Uterus (tissue), 4 donors: Measurements from ENCODE around the gene NEDD4. TPM values are rescaled to one million over a fixed set of nuclear protein-coding genes. Genes with fewer than 3 reads are reported as not detected.
"Not testable (repeated sequence)": the region's sequence is repeated elsewhere in the genome, so short reads cannot be mapped to it uniquely, and the experiment has no call there.

Experiments used
- DNase-seq, 2 donors: peaks; one replicate each; pipeline ENCODE4 v3.0.0-alpha.2; 2019 to 2020
- H3K27ac ChIP-seq, 2 donors: fragments of 200-600 bp; sonication (generic); 1 replicate in 1 of 2; 2 replicates in 1 of 2; pipeline ENCODE4 v1.5.1; 2016 to 2018
- H3K27me3 ChIP-seq, 2 donors: fragments of 200-600 bp; sonication (generic); one replicate each; pipeline ENCODE4 v1.5.1; 2018 to 2019; ENCODE audit warnings: control low read depth in 1 of 2
- H3K36me3 ChIP-seq, 2 donors: fragments of 200-600 bp; sonication (generic); one replicate each; pipeline ENCODE4 v1.5.1; 2019; ENCODE audit warnings: control low read depth in 1 of 2
- H3K4me1 ChIP-seq, 2 donors: fragments of 200-600 bp; sonication (generic); one replicate each; pipeline ENCODE4 v1.5.1; 2018 to 2019; ENCODE audit warnings: control low read depth in 1 of 2
- H3K4me3 ChIP-seq, 2 donors: fragments of 200-600 bp; sonication (generic); 1 replicate in 1 of 2; 2 replicates in 1 of 2; pipeline ENCODE4 v1.5.1; 2018 to 2019; ENCODE audit warnings: mild to moderate bottlenecking in 1 of 2
- H3K9me3 ChIP-seq, 2 donors: fragments of 200-600 bp; sonication (generic); one replicate each; pipeline ENCODE4 v1.5.1; 2019; ENCODE audit warnings: control low read depth in 1 of 2
- POLR2A ChIP-seq, 2 donors: fragments of 450-650 bp; IDR thresholded peaks; one replicate each; pipeline ENCODE4 v1.6.1; 2016; ENCODE audit warnings: antibody characterized with exemption in 2 of 2, mild to moderate bottlenecking in 1 of 2, moderate library complexity in 1 of 2
- intact Hi-C: fragments of 100-400 bp; cut with DNase I; formaldehyde crosslinking; loops from one replicate; pipeline ENCODE4 v1.15.1; 2023; ENCODE audit warnings: low total_unique reads
- total RNA-seq, 4 donors: library from RNA; depleted of rRNA in 3 of 4; stranded (reverse); fragments of >200 nt in 3 of 4; gene quantifications; one replicate each; pipeline versions ENCODE4 v1.1.0 to v1.2.4, GENCODE V29; 2014 to 2023
- TF ChIP-seq, protein P1 (sequence below), 4 experiments: fragments of 200-600 bp in 2 of 4; fragments of 450-650 bp in 2 of 4; sonication (generic) in 2 of 4; IDR thresholded peaks; one replicate each; pipeline ENCODE4 v1.5.1; 2016 to 2019; ENCODE audit warnings: antibody characterized with exemption in 4 of 4, mild to moderate bottlenecking in 2 of 4, moderate library complexity in 1 of 4
- donor health status: DM: yes; HTN: yes; CAD: no.

The NEDD4 gene
- total RNA-seq, 4 donors from 2014 or later: 13.3 to 44.0 (median 35.6) TPM

GRCh38 chr15:56032373-56032772 lies 39.0 kb upstream of the NEDD4 start:
- no peak for TF ChIP-seq POLR2A (IDR thresholded peaks at IDR 0.05)
- TF ChIP-seq, protein P1, sequence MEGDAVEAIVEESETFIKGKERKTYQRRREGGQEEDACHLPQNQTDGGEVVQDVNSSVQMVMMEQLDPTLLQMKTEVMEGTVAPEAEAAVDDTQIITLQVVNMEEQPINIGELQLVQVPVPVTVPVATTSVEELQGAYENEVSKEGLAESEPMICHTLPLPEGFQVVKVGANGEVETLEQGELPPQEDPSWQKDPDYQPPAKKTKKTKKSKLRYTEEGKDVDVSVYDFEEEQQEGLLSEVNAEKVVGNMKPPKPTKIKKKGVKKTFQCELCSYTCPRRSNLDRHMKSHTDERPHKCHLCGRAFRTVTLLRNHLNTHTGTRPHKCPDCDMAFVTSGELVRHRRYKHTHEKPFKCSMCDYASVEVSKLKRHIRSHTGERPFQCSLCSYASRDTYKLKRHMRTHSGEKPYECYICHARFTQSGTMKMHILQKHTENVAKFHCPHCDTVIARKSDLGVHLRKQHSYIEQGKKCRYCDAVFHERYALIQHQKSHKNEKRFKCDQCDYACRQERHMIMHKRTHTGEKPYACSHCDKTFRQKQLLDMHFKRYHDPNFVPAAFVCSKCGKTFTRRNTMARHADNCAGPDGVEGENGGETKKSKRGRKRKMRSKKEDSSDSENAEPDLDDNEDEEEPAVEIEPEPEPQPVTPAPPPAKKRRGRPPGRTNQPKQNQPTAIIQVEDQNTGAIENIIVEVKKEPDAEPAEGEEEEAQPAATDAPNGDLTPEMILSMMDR (IDR thresholded peaks at IDR 0.05): no peak
- DNase-seq: no peak
- Histone ChIP-seq H3K36me3 (no peaks in the 10 kb centered on the region), H3K4me1 (no peaks in the 10 kb centered on the region), H3K9me3 (no peaks in the 10 kb centered on the region), H3K27ac (no peak overlapping the region), H3K27me3 (no peaks in the 10 kb centered on the region), H3K4me3 (no peak overlapping the region)
- intact Hi-C loops: no loop called here

GRCh38 chr15:56031836-56032235 lies 38.4 kb upstream of the NEDD4 start:
- no peak overlapping the region for H3K27ac ChIP-seq
- intact Hi-C loops: no loop called here
- H3K36me3 ChIP-seq: no peaks in the 10 kb centered on the region
- no peaks in the 10 kb centered on the region for H3K27me3 ChIP-seq
- H3K9me3 ChIP-seq: no peaks in the 10 kb centered on the region
- no peak for DNase-seq
- H3K4me1 ChIP-seq: no peaks in the 10 kb centered on the region
- H3K4me3 ChIP-seq: no peak overlapping the region
- TF ChIP-seq, protein P1 (IDR thresholded peaks at IDR 0.05): no peak
- no peak for TF ChIP-seq POLR2A (IDR thresholded peaks at IDR 0.05)

GRCh38 chr15:56031402-56031801 lies 38.0 kb upstream of the NEDD4 start:
- H3K27me3 ChIP-seq: no peaks in the 10 kb centered on the region
- TF ChIP-seq POLR2A (IDR thresholded peaks at IDR 0.05): no peak
- TF ChIP-seq, protein P1 (IDR thresholded peaks at IDR 0.05): no peak
- H3K36me3 ChIP-seq: no peaks in the 10 kb centered on the region
- DNase-seq: no peak
- no peak overlapping the region for H3K4me3 ChIP-seq
- intact Hi-C loops: no loop called here
- no peak overlapping the region for H3K27ac ChIP-seq
- no peaks in the 10 kb centered on the region for H3K4me1 ChIP-seq
- H3K9me3 ChIP-seq: no peaks in the 10 kb centered on the region

- Histone ChIP-seq H3K27me3 (no peaks in the 10 kb centered on the region), H3K4me3 (no peak overlapping the region), H3K9me3 (no peaks in the 10 kb centered on the region), H3K4me1 (no peaks in the 10 kb centered on the region), H3K36me3 (no peaks in the 10 kb centered on the region), H3K27ac (no peak overlapping the region)
- DNase-seq: no peak
- intact Hi-C loops: no loop called here
- TF ChIP-seq, protein P1 (IDR thresholded peaks at IDR 0.05): no peak
- no peak for TF ChIP-seq POLR2A (IDR thresholded peaks at IDR 0.05)
These were observed 35.0 kb upstream of the NEDD4 start for GRCh38 chr15:56028430-56028829.

DNA sequence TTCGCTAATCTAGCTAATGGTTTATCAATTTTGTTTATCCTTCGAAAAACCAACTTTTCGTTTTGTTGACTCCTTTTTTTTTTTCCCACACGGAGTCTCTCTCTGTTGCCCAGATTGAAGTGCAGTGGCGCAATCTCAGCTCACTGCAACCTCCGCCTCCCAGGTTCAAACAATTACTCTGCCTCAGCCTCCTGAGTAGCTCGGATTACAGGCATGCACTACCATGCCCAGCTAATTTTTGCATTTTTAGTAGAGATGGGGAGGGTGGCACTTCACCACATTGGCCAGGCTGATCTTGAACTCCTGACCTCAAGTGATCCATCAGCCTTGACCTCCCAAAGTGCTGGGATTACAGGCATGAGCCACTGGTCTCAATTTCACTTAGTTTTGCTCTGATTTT lies 29.7 kb upstream of the NEDD4 start:
- H3K4me1 ChIP-seq, H3K27me3 ChIP-seq, DNase-seq, H3K27ac ChIP-seq, intact Hi-C loops, H3K4me3 ChIP-seq, H3K36me3 ChIP-seq, H3K9me3 ChIP-seq: not testable (repeated sequence)

GRCh38 chr15:56019819-56020486 lies 26.5 kb upstream of the NEDD4 start:
- Histone ChIP-seq H3K4me3 (no peak overlapping the region), H3K36me3 (no peaks in the 10 kb centered on the region), H3K27me3 (no peaks in the 10 kb centered on the region), H3K4me1 (no peaks in the 10 kb centered on the region), H3K27ac (no peak overlapping the region), H3K9me3 (no peaks in the 10 kb centered on the region)
- DNase-seq: no peak
- intact Hi-C loops: no loop called here
- TF ChIP-seq, protein P1 (IDR thresholded peaks at IDR 0.05): no peak
- TF ChIP-seq POLR2A (IDR thresholded peaks at IDR 0.05): no peak
